ENCODE results near the gene PPP1R3A. TPM values are rescaled to one million over a fixed set of nuclear protein-coding genes. Genes with fewer than 3 reads are reported as not detected.

The PPP1R3A gene
- total RNA-seq, 2 donors from 2014 or later: not detected

DNA sequence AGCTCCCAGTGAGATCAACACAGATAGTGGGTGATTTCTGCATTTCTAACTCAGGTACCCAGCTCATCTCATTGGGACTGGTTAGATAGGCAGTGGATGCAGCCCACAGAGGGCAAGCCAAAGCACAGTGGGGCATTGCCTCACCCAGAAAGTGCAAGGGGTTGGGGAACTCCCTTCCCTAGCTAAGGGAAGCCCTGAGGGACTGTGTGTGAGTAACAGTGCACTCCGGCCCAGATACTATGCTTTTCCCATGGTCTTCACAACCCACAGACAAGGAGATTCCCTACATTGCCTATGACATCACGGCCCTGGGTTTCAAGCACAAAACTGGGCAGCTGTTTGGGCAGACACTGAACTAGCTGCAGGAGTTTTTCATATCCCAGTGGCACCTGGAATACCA is 62.8 kb downstream of the PPP1R3A start:
- Histone ChIP-seq H3K27ac (ENCODE audit: low read depth, low read length) (no peak overlapping the region), H3K36me3 (ENCODE audit: control insufficient read depth, insufficient read depth, low read length) (no peaks in the 10 kb centered on the region), H3K9ac (ENCODE audit: extremely low read depth, low read length, poor library complexity, severe bottlenecking) (no peak overlapping the region), H3K4me3 (ENCODE audit: low read length) (no peak overlapping the region), H3K4me1 (ENCODE audit: control insufficient read depth, insufficient read depth, low read length) (no peaks in the 10 kb centered on the region), H3K27me3 (ENCODE audit: control insufficient read depth, insufficient read depth, low read length, poor library complexity, severe bottlenecking) (no peaks in the 10 kb centered on the region), H3K9me3 (ENCODE audit: control insufficient read depth, low read length) (no peaks in the 10 kb centered on the region)
- Mint-ChIP-seq H3K27ac (no peak overlapping the region), H3K4me1 (no peaks in the 10 kb centered on the region), H3K36me3 (ENCODE audit: low read depth) (no peaks in the 10 kb centered on the region), H3K9me3 (peaks cover 18% of the 10 kb centered on the region), H3K27me3 (ENCODE audit: insufficient read depth) (no peaks in the 10 kb centered on the region), H3K4me3 (no peak overlapping the region)
- no peak for TF ChIP-seq CTCF (conservative IDR thresholded peaks at IDR 0.05)
- 78 to 90% methylated on average over 2 of the region's 2 CpGs for WGBS, 2 experiments (ENCODE audit: insufficient coverage in 1 of 2, insufficient read length in 1 of 2)
- no peak for DNase-seq

- TF ChIP-seq CTCF (conservative IDR thresholded peaks at IDR 0.05): no peak
- H3K27me3 ChIP-seq (ENCODE audit: control insufficient read depth, insufficient read depth, low read length, poor library complexity, severe bottlenecking): no peaks in the 10 kb centered on the region
Measured at GRCh38 chr7:113840954-113841353, 77.9 kb downstream of the PPP1R3A start.

GRCh38 chr7:113835367-113835766 is 83.4 kb downstream of the PPP1R3A start:
- Histone ChIP-seq H3K27ac (ENCODE audit: low read depth, low read length) (no peak overlapping the region), H3K4me1 (ENCODE audit: control insufficient read depth, insufficient read depth, low read length) (no peaks in the 10 kb centered on the region), H3K4me3 (ENCODE audit: low read length) (no peak overlapping the region), H3K9ac (ENCODE audit: extremely low read depth, low read length, poor library complexity, severe bottlenecking) (no peak overlapping the region), H3K9me3 (ENCODE audit: control insufficient read depth, low read length) (no peaks in the 10 kb centered on the region), H3K27me3 (ENCODE audit: control insufficient read depth, insufficient read depth, low read length, poor library complexity, severe bottlenecking) (no peaks in the 10 kb centered on the region), H3K36me3 (ENCODE audit: control insufficient read depth, insufficient read depth, low read length) (no peaks in the 10 kb centered on the region)
- Mint-ChIP-seq H3K27me3 (ENCODE audit: insufficient read depth) (no peaks in the 10 kb centered on the region), H3K4me3 (no peak overlapping the region), H3K36me3 (ENCODE audit: low read depth) (no peaks in the 10 kb centered on the region), H3K4me1 (no peaks in the 10 kb centered on the region), H3K9me3 (no peaks in the 10 kb centered on the region), H3K27ac (no peak overlapping the region)
- no peak for DNase-seq
- 83% methylated on average over 2 of the region's 2 CpGs; no CpG with 5 or more reads in 1 of the 2 experiments for WGBS, 2 experiments (ENCODE audit: insufficient coverage in 1 of 2, insufficient read length in 1 of 2)
- no peak for TF ChIP-seq CTCF (conservative IDR thresholded peaks at IDR 0.05)

More at GRCh38 chr7:113840954-113841353, 77.9 kb downstream of the PPP1R3A start:
- 84 to 100% methylated on average over 1 to 3 of the region's 3 CpGs for WGBS, 2 experiments (ENCODE audit: insufficient coverage in 1 of 2, insufficient read length in 1 of 2)
- no peak for DNase-seq
- H3K27me3 Mint-ChIP-seq (ENCODE audit: insufficient read depth): no peaks in the 10 kb centered on the region
- Histone ChIP-seq H3K9me3 (ENCODE audit: control insufficient read depth, low read length) (no peaks in the 10 kb centered on the region), H3K36me3 (ENCODE audit: control insufficient read depth, insufficient read depth, low read length) (no peaks in the 10 kb centered on the region), H3K4me1 (ENCODE audit: control insufficient read depth, insufficient read depth, low read length) (no peaks in the 10 kb centered on the region), H3K27ac (ENCODE audit: low read depth, low read length) (no peak overlapping the region), H3K9ac (ENCODE audit: extremely low read depth, low read length, poor library complexity, severe bottlenecking) (no peak overlapping the region), H3K4me3 (ENCODE audit: low read length) (no peak overlapping the region)
- no peaks in the 10 kb centered on the region for H3K9me3 Mint-ChIP-seq
- no peak overlapping the region for H3K27ac Mint-ChIP-seq
- no peaks in the 10 kb centered on the region for H3K4me1 Mint-ChIP-seq
- H3K4me3 Mint-ChIP-seq: no peak overlapping the region
- H3K36me3 Mint-ChIP-seq (ENCODE audit: low read depth): no peaks in the 10 kb centered on the region
